DOHH2 (cell line): ENCODE data around the gene SMAD4.

ENCODE experiments used
- H3F3A ChIP-seq: fragments of 200-600 bp; sonication (generic), shearing (Covaris generic); 2 replicates; pipeline ENCODE4 v1.6.0; 2016; ENCODE audit warnings: antibody characterized with exemption, mild to moderate bottlenecking; ENCODE audit not compliant: control insufficient read depth, insufficient read depth
- H3K27ac ChIP-seq: fragments of 200-600 bp; sonication (generic); 2 replicates; pipeline ENCODE4 v1.5.1; 2014; ENCODE audit warnings: low read depth, mild to moderate bottlenecking, low read length, moderate library complexity
- H3K27me3 ChIP-seq: fragments of 200-600 bp; sonication (generic); 2 replicates; pipeline ENCODE4 v1.6.1; 2014; ENCODE audit warnings: mild to moderate bottlenecking, low read length, mixed read lengths; ENCODE audit not compliant: control insufficient read depth
- H3K36me3 ChIP-seq: fragments of 200-600 bp; sonication (generic); 2 replicates; pipeline ENCODE4 v1.6.1; 2014; ENCODE audit warnings: mild to moderate bottlenecking, low read length, moderate library complexity, mixed read lengths; ENCODE audit not compliant: control insufficient read depth
- H3K4me1 ChIP-seq: fragments of 200-600 bp; sonication (generic); 2 replicates; pipeline ENCODE4 v1.6.1; 2014; ENCODE audit warnings: mild to moderate bottlenecking, low read length, mixed read lengths; ENCODE audit not compliant: control insufficient read depth
- H3K4me2 ChIP-seq: fragments of 200-600 bp; sonication (generic); 2 replicates; pipeline ENCODE4 v1.6.0; 2014; ENCODE audit warnings: mild to moderate bottlenecking, low read length, moderate library complexity
- H3K4me3 ChIP-seq: fragments of 200-600 bp; sonication (generic); 2 replicates; pipeline ENCODE4 v1.5.1; 2014; ENCODE audit warnings: mild to moderate bottlenecking, low read length, mixed read lengths
- H3K79me2 ChIP-seq: fragments of 200-600 bp; sonication (generic); 2 replicates; pipeline ENCODE4 v1.6.1; 2014; ENCODE audit warnings: mild to moderate bottlenecking, low read length, mixed read lengths; ENCODE audit not compliant: control insufficient read depth
- H3K9me2 ChIP-seq: fragments of 200-600 bp; sonication (generic); replicated peaks from 2 replicates; pipeline ENCODE4 v1.6.1; 2014; ENCODE audit warnings: mild to moderate bottlenecking, low read length, mixed read lengths; ENCODE audit not compliant: control insufficient read depth
- H3K9me3 ChIP-seq: fragments of 200-600 bp; sonication (generic); 2 replicates; pipeline ENCODE4 v1.6.1; 2014; ENCODE audit warnings: antibody characterized with exemption, low read length, mixed read lengths; ENCODE audit not compliant: control insufficient read depth, insufficient read depth
- H4K20me1 ChIP-seq: fragments of 200-600 bp; sonication (generic); 2 replicates; pipeline ENCODE4 v1.6.0; 2014; ENCODE audit warnings: low read depth, mild to moderate bottlenecking, antibody characterized with exemption, low read length, moderate library complexity; ENCODE audit not compliant: control insufficient read depth, insufficient read depth
- CTCF ChIP-seq: fragments of 200-600 bp; sonication (generic); IDR thresholded peaks from one replicate; pipeline ENCODE4 v1.5.1; 2014; ENCODE audit warnings: antibody characterized with exemption, mild to moderate bottlenecking, low read depth, low read length; ENCODE audit not compliant: poor library complexity, severe bottlenecking
- EZH2phosphoT487 ChIP-seq: fragments of 200-600 bp; sonication (generic); IDR thresholded peaks from 2 replicates; pipeline ENCODE4 v1.6.1; 2017; ENCODE audit warnings: borderline replicate concordance, mild to moderate bottlenecking, antibody characterized with exemption, low read length, moderate library complexity, mixed read lengths

SMAD4 gene

GRCh38 chr18:51041677-51042352 lies 11.8 kb downstream of the SMAD4 start:
- no peak overlapping the region for H3K27ac ChIP-seq
- TF ChIP-seq CTCF, result no peak
- TF ChIP-seq EZH2phosphoT487, result no peak
- H3K4me3 ChIP-seq, result no peak overlapping the region
- no peak overlapping the region for H3K4me2 ChIP-seq
- no peaks in the 10 kb centered on the region for H3K27me3 ChIP-seq
- H3K36me3 ChIP-seq, result peaks cover 18% of the 10 kb centered on the region
- no peaks in the 10 kb centered on the region for H3K9me3 ChIP-seq
- H3K9me2 ChIP-seq, result no peaks in the 10 kb centered on the region
- H3K79me2 ChIP-seq, result peaks cover 98% of the 10 kb centered on the region
- peaks cover 35% of the 10 kb centered on the region for H4K20me1 ChIP-seq
- H3F3A ChIP-seq, result 0 out of 2 replicates have a peak, but pooled peaks cover 3% of the 10 kb centered on the region
- peaks cover 11% of the 10 kb centered on the region for H3K4me1 ChIP-seq

- peaks cover 16% of the 10 kb centered on the region for H4K20me1 ChIP-seq
- no peak overlapping the region for H3K27ac ChIP-seq
- H3K27me3 ChIP-seq, result no peaks in the 10 kb centered on the region
- no peak overlapping the region for H3K4me2 ChIP-seq
- peaks cover 11% of the 10 kb centered on the region for H3F3A ChIP-seq
- H3K36me3 ChIP-seq, result peaks cover 40% of the 10 kb centered on the region
- no peaks in the 10 kb centered on the region for H3K9me2 ChIP-seq
- H3K4me3 ChIP-seq, result no peak overlapping the region
- H3K9me3 ChIP-seq, result no peaks in the 10 kb centered on the region
- H3K4me1 ChIP-seq, result no peaks in the 10 kb centered on the region
- TF ChIP-seq EZH2phosphoT487 (no peak), CTCF (no peak)
- peaks cover 73% of the 10 kb centered on the region for H3K79me2 ChIP-seq
Measured at GRCh38 chr18:51044928-51045585, 15.0 kb downstream of the SMAD4 start.

- Histone ChIP-seq H3K4me2 (no peak overlapping the region), H3K9me2 (no peaks in the 10 kb centered on the region), H3K4me1 (no peaks in the 10 kb centered on the region), H3K79me2 (peaks cover 61% of the 10 kb centered on the region), H3F3A (peaks cover 11% of the 10 kb centered on the region), H3K27me3 (no peaks in the 10 kb centered on the region), H4K20me1 (peaks cover 7% of the 10 kb centered on the region; the same call in 1 of the 2 replicates), H3K4me3 (no peak overlapping the region), H3K36me3 (peaks cover 59% of the 10 kb centered on the region), H3K9me3 (no peaks in the 10 kb centered on the region), H3K27ac (no peak overlapping the region)
- TF ChIP-seq EZH2phosphoT487, result no peak
- TF ChIP-seq CTCF, result no peak
Measured at GRCh38 chr18:51048190-51048589, 18.2 kb downstream of the SMAD4 start.
